ENCODE results near the gene SPATA3. TPM values are rescaled to one million over a fixed set of nuclear protein-coding genes. Genes with fewer than 3 reads are reported as not detected.

The SPATA3 gene
- total and polyA plus RNA-seq, 2 experiments from 2014 or later: not detected

- Histone ChIP-seq H3K4me1 (ENCODE audit: insufficient read depth) (peaks cover 5% of the 10 kb centered on the region), H4K20me1 (replicated peaks; ENCODE audit: insufficient read depth) (no peaks in the 10 kb centered on the region), H2AFZ (peak overlapping the region; percentile 32; the same call in 1 of the 2 replicates), H3K4me3 (no peak overlapping the region), H3K4me2 (no peak overlapping the region), H3K9me2 (ENCODE audit: insufficient read depth) (no peaks in the 10 kb centered on the region), H3K27ac (ENCODE audit: low read depth) (no peak overlapping the region), H3K36me3 (ENCODE audit: insufficient read depth) (no peaks in the 10 kb centered on the region), H3F3A (replicated peaks; ENCODE audit: low read depth) (0 out of 2 replicates have a peak, but pooled peaks cover 4% of the 10 kb centered on the region), H3K79me2 (replicated peaks; ENCODE audit: insufficient read depth) (no peaks in the 10 kb centered on the region), H3K27me3 (ENCODE audit: insufficient read depth) (no peaks in the 10 kb centered on the region)
- Mint-ChIP-seq H3K27ac (no peak overlapping the region), H3K4me1 (peaks cover 5% of the 10 kb centered on the region), H3K27me3 (ENCODE audit: insufficient read depth, low read depth, poor library complexity) (peaks cover 11% of the 10 kb centered on the region), H3K4me3 (no peak overlapping the region), H3K36me3 (ENCODE audit: low read depth) (no peaks in the 10 kb centered on the region), H3K9me3 (peaks cover 2% of the 10 kb centered on the region; the same call in 1 of the 3 replicates)
- no peak for TF ChIP-seq POLR2AphosphoS5 (IDR thresholded peaks at IDR 0.05; ENCODE audit: low read depth)
- DNase-seq (ENCODE audit: low spot score) (no peak), ATAC-seq (no peak)
Observed at GRCh38 chr2:230991598-230991997, 4.3 kb upstream of the SPATA3 start.

DNA sequence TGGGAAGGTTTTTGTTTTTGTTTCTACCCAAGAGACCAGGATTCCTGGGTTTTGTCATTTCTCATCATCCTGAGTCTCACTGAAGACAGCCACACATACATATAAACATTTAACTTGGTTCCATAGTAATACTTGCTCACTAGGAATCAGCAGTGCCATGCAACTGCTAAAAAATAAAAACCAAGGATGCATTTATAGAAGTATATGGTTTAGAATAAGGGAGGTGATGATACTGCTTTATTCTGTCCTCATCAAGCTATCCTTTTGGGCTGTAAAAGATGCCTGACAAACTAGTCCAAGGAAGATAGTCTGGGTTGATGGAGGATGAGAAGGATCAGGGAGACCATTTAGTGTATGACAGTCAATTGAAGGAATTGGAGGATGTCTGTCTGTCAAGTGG, 740 bp downstream of the SPATA3 start:
- Histone ChIP-seq H3K4me1 (ENCODE audit: insufficient read depth) (no peaks in the 10 kb centered on the region), H3K27ac (ENCODE audit: low read depth) (no peak overlapping the region), H3K79me2 (replicated peaks; ENCODE audit: insufficient read depth) (no peaks in the 10 kb centered on the region), H3F3A (replicated peaks; ENCODE audit: low read depth) (no peaks in the 10 kb centered on the region), H3K4me3 (no peak overlapping the region), H3K36me3 (ENCODE audit: insufficient read depth) (no peaks in the 10 kb centered on the region), H3K27me3 (ENCODE audit: insufficient read depth) (0 out of 2 replicates have a peak, but pooled peaks cover 8% of the 10 kb centered on the region), H3K9me2 (ENCODE audit: insufficient read depth) (0 out of 2 replicates have a peak, but pooled peaks cover 4% of the 10 kb centered on the region), H4K20me1 (replicated peaks; ENCODE audit: insufficient read depth) (no peaks in the 10 kb centered on the region), H3K4me2 (no peak overlapping the region), H2AFZ (no peak overlapping the region)
- peaks cover 8% of the 10 kb centered on the region; the same call in 2 of the 3 replicates for H3K4me1 Mint-ChIP-seq
- peaks cover 2% of the 10 kb centered on the region; the same call in 2 of the 3 replicates for H3K9me3 Mint-ChIP-seq
- H3K36me3 Mint-ChIP-seq (ENCODE audit: low read depth): no peaks in the 10 kb centered on the region; the same call in 2 of the 3 replicates
- DNase-seq (ENCODE audit: low spot score): no peak
- H3K4me3 Mint-ChIP-seq: no peak overlapping the region
- H3K27me3 Mint-ChIP-seq (ENCODE audit: insufficient read depth, low read depth, poor library complexity): peaks cover 6% of the 10 kb centered on the region
- no peak for ATAC-seq
- no peak overlapping the region for H3K27ac Mint-ChIP-seq
- no peak for TF ChIP-seq STAT1 (IDR thresholded peaks at IDR 0.05; ENCODE audit: unreplicated experiment)
- no peak for TF ChIP-seq CTCF (conservative IDR thresholded peaks at IDR 0.05; ENCODE audit: low read depth in 2 of 2)
- TF ChIP-seq CREB1 (CRISPR knock-in tag; IDR thresholded peaks at IDR 0.05; ENCODE audit: low read depth): no peak
- no peak for TF ChIP-seq NANOG (IDR thresholded peaks at IDR 0.05; ENCODE audit: borderline replicate concordance)
- no peak for TF ChIP-seq JUNB (IDR thresholded peaks at IDR 0.05; ENCODE audit: unreplicated experiment)
- no peak for TF ChIP-seq ZNF331 (CRISPR knock-in tag; IDR thresholded peaks at IDR 0.05; ENCODE audit: low read depth)
- TF ChIP-seq REST (IDR thresholded peaks at IDR 0.05; ENCODE audit: unreplicated experiment): no peak
- TF ChIP-seq POLR2AphosphoS5 (IDR thresholded peaks at IDR 0.05; ENCODE audit: low read depth): no peak
- no peak for TF ChIP-seq ETS1 (IDR thresholded peaks at IDR 0.05)
- no peak for TF ChIP-seq EZH2phosphoT487 (IDR thresholded peaks at IDR 0.05; ENCODE audit: unreplicated experiment)
- no peak for TF ChIP-seq EZH2 (IDR thresholded peaks at IDR 0.05; ENCODE audit: low read depth, unreplicated experiment)
